Measurements from ENCODE around the gene CACNA1S. TPM values are rescaled to one million over a fixed set of nuclear protein-coding genes. Genes with fewer than 3 reads are reported as not detected.

CACNA1S gene
- total RNA-seq, 1 experiment from 2014 or later, result not detected

GRCh38 chr1:200991097-200991614 lies 121.1 kb downstream of the CACNA1S start:
- H3K18ac ChIP-seq (ENCODE audit: insufficient read length, low read depth, low read length), result no peak overlapping the region
- no peaks in the 10 kb centered on the region for H4K20me1 ChIP-seq (ENCODE audit: control insufficient read depth, insufficient read depth, insufficient read length)
- Mint-ChIP-seq H3K9me3 (no peaks in the 10 kb centered on the region), H3K27ac (peak overlapping the region in 1 of 3 experiments; percentile 79; a peak in 1 of 7 replicates), H3K4me1 (no peaks in the 10 kb centered on the region), H3K27me3 (ENCODE audit: low read depth) (no peaks in the 10 kb centered on the region), H3K4me3 (no peak overlapping the region), H3K36me3 (ENCODE audit: insufficient read depth in 1 of 3, low read depth in 3 of 3) (peaks cover 22 to 38% (median 26%) of the 10 kb centered on the region in 3 experiments; a peak in 6 of 7 replicates)
- no CpG with 5 or more reads among the region's 10 CpGs for WGBS (ENCODE audit: extremely low coverage, insufficient read length, low lambda C conversion rate)
- no peaks in the 10 kb centered on the region for H3K23me2 ChIP-seq (ENCODE audit: insufficient read length, low read depth, low read length, poor library complexity, severe bottlenecking)
- H2BK120ac ChIP-seq (ENCODE audit: low read depth, low read length, poor library complexity, severe bottlenecking), result no peak overlapping the region
- no peak overlapping the region for H2BK12ac ChIP-seq (ENCODE audit: insufficient read length, low read depth, low read length)
- no peaks in the 10 kb centered on the region for H3K9me3 ChIP-seq (ENCODE audit: control insufficient read depth, low read depth, low read length)
- H3T11ph ChIP-seq (ENCODE audit: low read length), result no peak overlapping the region
- H3K14ac ChIP-seq (ENCODE audit: insufficient read depth, low read length), result no peak overlapping the region
- DNase-seq, result no peak
- H4K91ac ChIP-seq (ENCODE audit: insufficient read length, low read depth, low read length), result no peak overlapping the region
- no peak overlapping the region for H2BK5ac ChIP-seq (ENCODE audit: insufficient read length, low read length)
- H3K4ac ChIP-seq (ENCODE audit: low read depth, low read length), result no peak overlapping the region
- H3K79me1 ChIP-seq (ENCODE audit: insufficient read depth, low read depth, low read length, poor library complexity, severe bottlenecking), result no peaks in the 10 kb centered on the region
- no peak overlapping the region for H4K5ac ChIP-seq (ENCODE audit: insufficient read length, low read depth, low read length)
- no peak overlapping the region for H2AK5ac ChIP-seq (ENCODE audit: insufficient read length, low read length)
- no peak overlapping the region for H3K23ac ChIP-seq (ENCODE audit: insufficient read length, low read depth, low read length)
- no peak overlapping the region for H3K9ac ChIP-seq (ENCODE audit: extremely low read depth, insufficient read length, low read length)
- H3K4me2 ChIP-seq (ENCODE audit: insufficient read depth, insufficient read length, low read length), result no peak overlapping the region
- no peaks in the 10 kb centered on the region for H3K4me1 ChIP-seq (ENCODE audit: insufficient read depth, low read length)
- H4K8ac ChIP-seq (replicated peaks; ENCODE audit: insufficient read length, low read depth, low read length), result no peak overlapping the region
- TF ChIP-seq CTCF (conservative IDR thresholded peaks at IDR 0.05), result no peak
- no peak overlapping the region for H2BK20ac ChIP-seq (ENCODE audit: low read depth, low read length, poor library complexity, severe bottlenecking)
- no peaks in the 10 kb centered on the region for H3K79me2 ChIP-seq (ENCODE audit: insufficient read depth, low read length)
- no peaks in the 10 kb centered on the region for H3K27me3 ChIP-seq (ENCODE audit: insufficient read depth, low read length)
- H3K56ac ChIP-seq (ENCODE audit: insufficient read length, low read depth, low read length), result no peak overlapping the region
- no peak overlapping the region for H3K27ac ChIP-seq (ENCODE audit: insufficient read length, low read depth, low read length)
- H2AFZ ChIP-seq (ENCODE audit: low read length), result no peak overlapping the region
- no peak overlapping the region for H2BK15ac ChIP-seq (ENCODE audit: low read depth, low read length)

Data from H9 (cell line).